Testis (tissue), 3 donors: ENCODE data around the gene ASIC4. TPM values are rescaled to one million over a fixed set of nuclear protein-coding genes. Genes with fewer than 3 reads are reported as not detected.
A peak's percentile ranks its signal among the peaks of the same experiment; 100 is the strongest.

ENCODE experiments used
- DNase-seq: peaks from one replicate; pipeline ENCODE4 v3.0.0-alpha.2; 2019
- H3K27ac ChIP-seq, 2 donors: fragments of 200-600 bp; sonication (generic); one replicate each; pipeline ENCODE4 v1.5.1; 2019
- H3K27me3 ChIP-seq: fragments of 200-600 bp; sonication (generic); one replicate; pipeline ENCODE4 v1.5.1; 2019
- H3K36me3 ChIP-seq: fragments of 200-600 bp; sonication (generic); one replicate; pipeline ENCODE4 v1.5.1; 2017; ENCODE audit warnings: low read depth; ENCODE audit errors: missing control alignments
- H3K4me1 ChIP-seq: fragments of 200-600 bp; sonication (generic); one replicate; pipeline ENCODE4 v1.5.1; 2019
- H3K4me3 ChIP-seq, 2 donors: fragments of 200-600 bp; sonication (generic); one replicate each; pipeline ENCODE4 v1.5.1; 2017 to 2019
- H3K9me3 ChIP-seq: fragments of 200-600 bp; sonication (generic); one replicate; pipeline ENCODE4 v1.5.1; 2017
- POLR2A ChIP-seq: fragments of 450-650 bp; IDR thresholded peaks from one replicate; pipeline ENCODE4 v1.6.1; 2017; ENCODE audit warnings: antibody characterized with exemption, mild to moderate bottlenecking, moderate library complexity
- WGBS, 2 donors: methylation state at CpG; one replicate each; pipeline ENCODE4 v1.1.5; 2018; 5-methylcytosine and 5-hydroxymethylcytosine counted together
- intact Hi-C: fragments of 100-400 bp; cut with DNase I; formaldehyde crosslinking; loops from one replicate; pipeline ENCODE4 v1.15.1; 2023; ENCODE audit warnings: low total_unique reads
- polyA plus RNA-seq: library from polyadenylated mRNA; stranded (reverse); fragments of 350-450 nt; fragmentation: Illumina TruSeq; extraction: RNeasy Lipid Tissue Mini Kit (QIAGEN cat#74804); gene quantifications from one replicate; pipeline ENCODE4 v1.2.3, GENCODE V29; 2014; ENCODE audit warnings: low read depth, low replicate concordance; ENCODE audit not compliant: insufficient read depth
- total RNA-seq, 2 donors: library from RNA; depleted of rRNA; stranded (reverse); fragments of >200 nt; gene quantifications; one replicate each; pipeline ENCODE4 v1.2.3, GENCODE V29; 2016
- TF ChIP-seq, protein P1 (sequence below), 3 experiments: fragments of 450-650 bp in 2 of 3; fragments of 200-600 bp in 1 of 3; sonication (generic) in 1 of 3; IDR thresholded peaks; one replicate each; pipeline ENCODE4 v1.5.1; 2016 to 2019; ENCODE audit warnings: antibody characterized with exemption in 3 of 3, mild to moderate bottlenecking in 2 of 3, moderate library complexity in 1 of 3

Gene ASIC4
- total and polyA plus RNA-seq, 3 donors from 2014 or later = 1.5 to 4.6 (median 2.0) TPM

DNA sequence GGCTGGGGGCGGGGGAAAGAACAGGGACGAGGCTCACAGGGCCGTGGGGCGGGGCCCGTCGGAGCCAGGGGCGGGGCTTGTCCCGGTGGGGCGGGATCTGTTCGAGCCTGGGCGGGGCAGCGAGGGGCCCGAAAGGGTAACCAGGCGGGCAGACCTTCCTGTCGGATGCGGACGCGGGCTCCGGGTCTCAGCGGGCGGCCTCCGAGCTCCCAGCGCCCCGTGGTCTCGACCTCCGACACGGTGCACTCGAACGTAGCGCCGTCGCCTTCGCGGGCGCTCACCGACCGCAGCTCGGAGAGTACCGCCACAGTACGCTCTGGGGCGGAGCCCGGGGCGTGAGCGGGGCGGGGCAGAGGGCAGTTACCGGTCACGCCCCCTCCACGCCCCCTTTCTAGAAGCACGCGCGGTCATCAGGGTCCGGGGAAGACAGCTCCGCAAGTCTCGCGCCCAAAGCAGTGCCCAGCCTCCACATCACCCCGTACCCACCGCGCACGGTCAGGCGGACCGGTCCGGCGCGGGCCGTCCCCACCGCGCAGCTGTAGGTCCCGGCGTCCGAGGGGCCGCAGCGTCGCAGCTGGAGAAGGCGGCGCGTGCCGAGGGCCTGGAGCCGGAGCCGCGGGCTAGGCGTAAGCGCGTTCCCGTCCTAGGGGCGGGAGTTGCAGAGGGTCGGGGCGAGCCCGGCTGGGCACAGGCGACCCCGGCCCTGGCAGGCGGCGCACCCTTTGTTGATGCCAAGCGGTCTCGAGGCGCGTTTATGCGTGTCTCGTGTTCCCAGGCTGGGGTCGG is 38.3 kb downstream of the ASIC4 start:
- TF ChIP-seq, protein P1, sequence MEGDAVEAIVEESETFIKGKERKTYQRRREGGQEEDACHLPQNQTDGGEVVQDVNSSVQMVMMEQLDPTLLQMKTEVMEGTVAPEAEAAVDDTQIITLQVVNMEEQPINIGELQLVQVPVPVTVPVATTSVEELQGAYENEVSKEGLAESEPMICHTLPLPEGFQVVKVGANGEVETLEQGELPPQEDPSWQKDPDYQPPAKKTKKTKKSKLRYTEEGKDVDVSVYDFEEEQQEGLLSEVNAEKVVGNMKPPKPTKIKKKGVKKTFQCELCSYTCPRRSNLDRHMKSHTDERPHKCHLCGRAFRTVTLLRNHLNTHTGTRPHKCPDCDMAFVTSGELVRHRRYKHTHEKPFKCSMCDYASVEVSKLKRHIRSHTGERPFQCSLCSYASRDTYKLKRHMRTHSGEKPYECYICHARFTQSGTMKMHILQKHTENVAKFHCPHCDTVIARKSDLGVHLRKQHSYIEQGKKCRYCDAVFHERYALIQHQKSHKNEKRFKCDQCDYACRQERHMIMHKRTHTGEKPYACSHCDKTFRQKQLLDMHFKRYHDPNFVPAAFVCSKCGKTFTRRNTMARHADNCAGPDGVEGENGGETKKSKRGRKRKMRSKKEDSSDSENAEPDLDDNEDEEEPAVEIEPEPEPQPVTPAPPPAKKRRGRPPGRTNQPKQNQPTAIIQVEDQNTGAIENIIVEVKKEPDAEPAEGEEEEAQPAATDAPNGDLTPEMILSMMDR (IDR thresholded peaks at IDR 0.05) = no peak
- TF ChIP-seq POLR2A = no peak
- peak overlapping the region; percentile 55 to 67 for H3K4me3 ChIP-seq
- DNase-seq = peak; percentile 96
- H3K36me3 ChIP-seq = no peaks in the 10 kb centered on the region
- H3K4me1 ChIP-seq = peaks cover 7% of the 10 kb centered on the region
- 0 to 1% methylated on average over 21 to 87 of the region's 99 CpGs for WGBS, 2 donors
- intact Hi-C loops = no loop called here
- no peaks in the 10 kb centered on the region for H3K27me3 ChIP-seq
- H3K9me3 ChIP-seq = no peaks in the 10 kb centered on the region
- peak overlapping the region; percentile 83 to 91 for H3K27ac ChIP-seq

- H3K4me1 ChIP-seq = peaks cover 7% of the 10 kb centered on the region
- WGBS, 2 donors = 14 to 23% methylated on average over 7 of the region's 7 CpGs
- DNase-seq = no peak
- peak overlapping the region; percentile 55 to 67 for H3K4me3 ChIP-seq
- H3K27ac ChIP-seq = peak overlapping the region; percentile 83 to 91
- no peaks in the 10 kb centered on the region for H3K36me3 ChIP-seq
- no peaks in the 10 kb centered on the region for H3K9me3 ChIP-seq
- TF ChIP-seq, protein P1 (IDR thresholded peaks at IDR 0.05) = no peak
- TF ChIP-seq POLR2A = no peak
- no peaks in the 10 kb centered on the region for H3K27me3 ChIP-seq
- intact Hi-C loops = no loop called here
Measured at GRCh38 chr2:219553168-219553417, 38.8 kb downstream of the ASIC4 start.

- intact Hi-C loops = no loop called here
Measured at GRCh38 chr2:219553463-219553963, 39.2 kb downstream of the ASIC4 start.

GRCh38 chr2:219554350-219554749 is 40.1 kb downstream of the ASIC4 start:
- no peaks in the 10 kb centered on the region for H3K9me3 ChIP-seq
- DNase-seq = no peak
- no peak overlapping the region for H3K27ac ChIP-seq
- H3K36me3 ChIP-seq = no peaks in the 10 kb centered on the region
- intact Hi-C loops = no loop called here
- 94 to 95% methylated on average over 10 to 15 of the region's 15 CpGs for WGBS, 2 donors
- H3K4me3 ChIP-seq = no peak overlapping the region
- H3K4me1 ChIP-seq = peaks cover 7% of the 10 kb centered on the region
- no peaks in the 10 kb centered on the region for H3K27me3 ChIP-seq
- TF ChIP-seq, protein P1 (IDR thresholded peaks at IDR 0.05) = no peak
- no peak for TF ChIP-seq POLR2A

More at GRCh38 chr2:219553463-219553963, 39.2 kb downstream of the ASIC4 start:
- no peaks in the 10 kb centered on the region for H3K9me3 ChIP-seq
- 59 to 67% methylated on average over 12 of the region's 12 CpGs for WGBS, 2 donors
- H3K4me3 ChIP-seq = no peak overlapping the region
- peak overlapping the region in 1 of 2 donors; percentile 91 for H3K27ac ChIP-seq
- H3K27me3 ChIP-seq = no peaks in the 10 kb centered on the region
- TF ChIP-seq, protein P1 (IDR thresholded peaks at IDR 0.05) = no peak
- peaks cover 7% of the 10 kb centered on the region for H3K4me1 ChIP-seq
- no peaks in the 10 kb centered on the region for H3K36me3 ChIP-seq
- DNase-seq = no peak

DNA sequence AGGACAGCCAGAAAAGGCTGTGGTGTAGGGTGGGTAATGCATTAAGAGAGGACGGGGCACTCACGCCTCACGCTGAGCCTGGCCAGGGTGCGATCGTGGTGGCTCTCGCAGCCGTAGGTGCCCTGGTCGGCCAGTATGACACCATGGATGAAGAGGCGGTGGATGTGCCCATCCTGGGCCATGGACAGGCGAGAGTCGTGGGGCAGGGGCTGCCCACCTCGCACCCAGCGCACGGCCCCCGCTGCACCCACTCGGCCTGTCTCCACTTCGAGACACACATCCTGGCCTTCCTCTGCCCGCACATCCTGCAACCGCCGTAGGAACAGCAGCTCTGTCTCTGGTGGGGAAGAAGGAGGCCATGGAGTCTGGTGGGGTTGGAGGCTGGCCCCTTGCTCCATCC is 41.7 kb downstream of the ASIC4 start:
- no peak overlapping the region for H3K4me3 ChIP-seq
- no peaks in the 10 kb centered on the region for H3K27me3 ChIP-seq
- H3K27ac ChIP-seq = no peak overlapping the region
- H3K4me1 ChIP-seq = peaks cover 16% of the 10 kb centered on the region
- DNase-seq = no peak
- TF ChIP-seq, protein P1 (IDR thresholded peaks at IDR 0.05) = no peak
- no peak for TF ChIP-seq POLR2A
- no peaks in the 10 kb centered on the region for H3K9me3 ChIP-seq
- H3K36me3 ChIP-seq = no peaks in the 10 kb centered on the region
- intact Hi-C loops = no loop called here
- 90 to 95% methylated on average over 7 to 20 of the region's 20 CpGs for WGBS, 2 donors
